B cell (primary cell): Measurements from ENCODE around the gene PLXDC1. TPM values are rescaled to one million over a fixed set of nuclear protein-coding genes. Genes with fewer than 3 reads are reported as not detected.

Experiments used
- ATAC-seq: fragments of 200-7000 bp; cut with Tn5 transposase; one replicate; pipeline ENCODE4 v1.10.0; 2021; ENCODE audit warnings: low read depth, mild to moderate bottlenecking, moderate number of reproducible peaks, moderate library complexity
- CTCF ChIA-PET: fragments of 350-600 bp; sonication (Branson Sonifier 250); formaldehyde crosslinking; loops from one replicate; lab custom pipeline; 2021; ENCODE audit warnings: antibody characterized with exemption, inconsistent platforms; lab: Charles Lee
- POLR2A ChIA-PET: fragments of 350-600 bp; sonication (Branson Sonifier 250); formaldehyde crosslinking; loops from one replicate; lab custom pipeline; 2021; ENCODE audit warnings: antibody characterized with exemption; lab: Charles Lee
- DNase-seq: peaks from one replicate; pipeline ENCODE4 v3.0.0; 2013
- H2AFZ ChIP-seq: 2 replicates; pipeline ENCODE4 v1.6.1; 2012; ENCODE audit warnings: mild to moderate bottlenecking, low read depth, low read length; ENCODE audit not compliant: insufficient read depth, poor library complexity, severe bottlenecking
- H3K27ac ChIP-seq, 2 donors: 1 replicate in 1 of 2; 2 replicates in 1 of 2; pipeline ENCODE4 v1.5.1; 2012 to 2013; ENCODE audit warnings: low read length in 2 of 2, mild to moderate bottlenecking in 2 of 2, moderate library complexity in 1 of 2
- H3K27me3 ChIP-seq, 4 experiments: fragments of 200-600 bp in 1 of 4; sonication (generic) in 1 of 4; replicated peaks in 1 of 4; 1 replicate in 2 of 4; 2 replicates in 2 of 4; pipeline versions ENCODE4 v1.6.1 to v1.7.0; 2013 to 2016; ENCODE audit warnings: low read length in 3 of 4, mild to moderate bottlenecking in 2 of 4, mixed read lengths in 1 of 4, moderate library complexity in 1 of 4; ENCODE audit not compliant: insufficient read depth in 4 of 4, control insufficient read depth in 3 of 4; ENCODE audit errors: control extremely low read depth in 1 of 4
- H3K36me3 ChIP-seq, 2 experiments: replicated peaks in 1 of 2; 1 replicate in 1 of 2; 2 replicates in 1 of 2; pipeline versions ENCODE4 v1.6.1 to v1.7.1; 2013; ENCODE audit warnings: low read length in 1 of 2; ENCODE audit not compliant: insufficient read depth in 2 of 2, control insufficient read depth in 1 of 2; ENCODE audit errors: control extremely low read depth in 1 of 2, extremely low read depth in 1 of 2
- H3K4me1 ChIP-seq, 2 donors: fragments of 200-600 bp in 1 of 2; sonication (generic) in 1 of 2; 1 replicate in 1 of 2; 2 replicates in 1 of 2; pipeline versions ENCODE4 v1.5.1 to v1.6.1; 2013 to 2017; ENCODE audit warnings: low read length in 2 of 2; ENCODE audit not compliant: control insufficient read depth in 2 of 2, insufficient read depth in 2 of 2
- H3K4me2 ChIP-seq: replicated peaks from 2 replicates; pipeline ENCODE3; 2012; ENCODE audit warnings: mild to moderate bottlenecking, low read depth, low read length; ENCODE audit not compliant: poor library complexity, severe bottlenecking
- H3K4me3 ChIP-seq, 5 experiments: fragments of 200-600 bp in 1 of 5; sonication (generic) in 1 of 5; 1 replicate in 3 of 5; 2 replicates in 2 of 5; pipeline versions ENCODE4 v1.5.1 to v1.7.0; 2011 to 2016; ENCODE audit warnings: low read length in 4 of 5, mild to moderate bottlenecking in 4 of 5, low read depth in 2 of 5, control low read depth in 1 of 5, moderate library complexity in 1 of 5; ENCODE audit not compliant: insufficient read depth in 1 of 5; ENCODE audit errors: control extremely low read depth in 1 of 5, extremely low read depth in 1 of 5
- H3K79me2 ChIP-seq: fragments of 200-600 bp; sonication (generic); one replicate; pipeline ENCODE4 v1.6.0; 2016; ENCODE audit warnings: low read length; ENCODE audit not compliant: control insufficient read depth, insufficient read depth
- H3K9ac ChIP-seq: fragments of 200-600 bp; sonication (generic); 2 replicates; pipeline ENCODE4 v1.6.1; 2017; ENCODE audit warnings: mild to moderate bottlenecking, low read length, moderate library complexity
- H3K9me3 ChIP-seq, 3 donors: one replicate each; pipeline versions ENCODE4 v1.6.1 to v1.7.1; 2013; ENCODE audit warnings: low read length in 2 of 3; ENCODE audit not compliant: control insufficient read depth in 2 of 3, insufficient read depth in 1 of 3; ENCODE audit errors: control extremely low read depth in 1 of 3
- H4K20me1 ChIP-seq: 2 replicates; pipeline ENCODE4 v1.6.0; 2012; ENCODE audit warnings: mild to moderate bottlenecking, low read length; ENCODE audit not compliant: insufficient read depth, control insufficient read depth, poor library complexity, severe bottlenecking
- H3K27ac Mint-ChIP-seq: one replicate; pipeline ENCODE4 v1.8.0; 2021; ENCODE audit warnings: mixed read lengths
- H3K27me3 Mint-ChIP-seq: one replicate; pipeline ENCODE4 v1.8.0; 2021; ENCODE audit warnings: mixed read lengths
- H3K4me1 Mint-ChIP-seq: one replicate; pipeline ENCODE4 v1.8.0; 2021; ENCODE audit warnings: mixed read lengths
- H3K4me3 Mint-ChIP-seq: one replicate; pipeline ENCODE4 v1.8.0; 2021; ENCODE audit warnings: mixed read lengths
- H3K9me3 Mint-ChIP-seq: one replicate; pipeline ENCODE4 v1.8.0; 2022; ENCODE audit warnings: mixed read lengths; ENCODE audit not compliant: insufficient read depth
- EZH2 ChIP-seq: IDR thresholded peaks from 2 replicates; pipeline ENCODE4 v1.6.1; 2012; ENCODE audit warnings: borderline replicate concordance, low read depth, mild to moderate bottlenecking, moderate library complexity, low read length; ENCODE audit not compliant: insufficient read depth, poor library complexity, severe bottlenecking
- WGBS: methylation state at CpG from one replicate; pipeline ENCODE4 v1.1.5; 2013; ENCODE audit warnings: missing lambda C conversion rate; ENCODE audit not compliant: insufficient coverage; 5-methylcytosine and 5-hydroxymethylcytosine counted together
- intact Hi-C: fragments of 100-400 bp; cut with micrococcal nuclease; formaldehyde crosslinking; loops from one replicate; pipeline ENCODE4 v1.10.0; 2022
- polyA plus RNA-seq: library from polyadenylated mRNA; depleted of rRNA; stranded (reverse); fragments of >200 nt; gene quantifications from 2 replicates; pipeline ENCODE4 v1.2.3, GENCODE V29; 2012
- total RNA-seq, 2 donors: library from RNA; stranded (reverse); fragments of 120-200 nt in 1 of 2; gene quantifications; 1 replicate in 1 of 2; 2 replicates in 1 of 2; pipeline versions ENCODE4 v1.2.3 to v1.2.4, GENCODE V29; 2013 to 2022
- TF ChIP-seq, protein P1 (sequence below): fragments of 200-600 bp; IDR thresholded peaks from one replicate; pipeline ENCODE4 v1.8.0; 2022; ENCODE audit warnings: antibody characterized with exemption, mild to moderate bottlenecking

PLXDC1 gene
- total and polyA plus RNA-seq, 2 donors (not counting 1 experiment from before 2014, with no cell fraction given), result 0.69 TPM; not detected in 1

DNA sequence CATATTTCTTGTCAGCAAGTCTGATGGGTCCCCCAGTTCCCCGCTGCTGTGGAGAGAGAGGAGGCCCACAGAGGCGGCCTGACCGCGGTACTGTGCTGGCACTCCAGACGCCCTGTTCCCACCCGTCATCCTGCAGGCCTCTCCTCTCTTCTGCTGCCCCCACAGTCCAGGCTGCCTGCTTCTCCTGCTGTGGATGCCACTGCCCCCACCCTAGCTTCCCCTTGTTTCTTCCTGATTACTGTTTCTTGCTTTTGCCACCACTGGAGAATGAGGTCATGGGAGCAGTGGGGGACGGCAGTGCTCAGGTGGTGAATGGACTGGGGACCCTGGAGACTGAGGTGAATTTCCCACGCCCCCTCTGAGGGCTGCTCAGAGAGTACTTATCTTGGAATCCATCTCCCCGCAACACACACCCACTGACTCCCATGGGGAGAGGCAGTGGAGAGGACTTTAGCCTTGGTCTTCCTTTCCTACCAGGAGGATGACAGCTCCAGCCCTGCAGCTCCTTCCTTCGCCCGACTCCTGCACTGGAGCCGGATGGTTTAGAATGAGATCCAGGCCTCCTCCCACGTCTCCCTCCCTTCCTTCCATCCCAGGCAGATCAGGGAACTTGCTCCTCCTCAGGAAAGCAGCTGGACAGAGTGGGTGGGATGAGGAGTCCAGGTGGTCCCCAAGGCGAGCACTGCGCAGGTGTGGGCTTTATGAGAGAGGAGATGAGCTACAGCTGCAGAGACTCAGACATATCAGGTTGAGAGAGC is 60.4 kb downstream of the PLXDC1 start:
- no peaks in the 10 kb centered on the region for H3K9me3 ChIP-seq
- no peak overlapping the region for H3K9ac ChIP-seq
- no peak overlapping the region for H3K27ac ChIP-seq
- H3K27me3 Mint-ChIP-seq, result no peaks in the 10 kb centered on the region
- POLR2A ChIA-PET, result no interaction called here
- peak overlapping the region; percentile 24 for H3K4me3 Mint-ChIP-seq
- no peaks in the 10 kb centered on the region for H3K36me3 ChIP-seq
- H3K27ac Mint-ChIP-seq, result no peak overlapping the region
- 97% methylated on average over 6 of the region's 15 CpGs for WGBS
- peaks cover 13 to 16% of the 10 kb centered on the region in 2 donors for H3K4me1 ChIP-seq
- no peaks in the 10 kb centered on the region for H3K9me3 Mint-ChIP-seq
- H4K20me1 ChIP-seq, result no peaks in the 10 kb centered on the region
- ATAC-seq (no peak), DNase-seq (no peak)
- no peak overlapping the region for H3K4me3 ChIP-seq
- peaks cover 33% of the 10 kb centered on the region for H3K4me1 Mint-ChIP-seq
- no peak for TF ChIP-seq EZH2
- TF ChIP-seq, protein P1, sequence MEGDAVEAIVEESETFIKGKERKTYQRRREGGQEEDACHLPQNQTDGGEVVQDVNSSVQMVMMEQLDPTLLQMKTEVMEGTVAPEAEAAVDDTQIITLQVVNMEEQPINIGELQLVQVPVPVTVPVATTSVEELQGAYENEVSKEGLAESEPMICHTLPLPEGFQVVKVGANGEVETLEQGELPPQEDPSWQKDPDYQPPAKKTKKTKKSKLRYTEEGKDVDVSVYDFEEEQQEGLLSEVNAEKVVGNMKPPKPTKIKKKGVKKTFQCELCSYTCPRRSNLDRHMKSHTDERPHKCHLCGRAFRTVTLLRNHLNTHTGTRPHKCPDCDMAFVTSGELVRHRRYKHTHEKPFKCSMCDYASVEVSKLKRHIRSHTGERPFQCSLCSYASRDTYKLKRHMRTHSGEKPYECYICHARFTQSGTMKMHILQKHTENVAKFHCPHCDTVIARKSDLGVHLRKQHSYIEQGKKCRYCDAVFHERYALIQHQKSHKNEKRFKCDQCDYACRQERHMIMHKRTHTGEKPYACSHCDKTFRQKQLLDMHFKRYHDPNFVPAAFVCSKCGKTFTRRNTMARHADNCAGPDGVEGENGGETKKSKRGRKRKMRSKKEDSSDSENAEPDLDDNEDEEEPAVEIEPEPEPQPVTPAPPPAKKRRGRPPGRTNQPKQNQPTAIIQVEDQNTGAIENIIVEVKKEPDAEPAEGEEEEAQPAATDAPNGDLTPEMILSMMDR, result no peak
- H3K27me3 ChIP-seq, result peaks cover 0 to 6% (median 0%) of the 10 kb centered on the region in 4 experiments
- H3K4me2 ChIP-seq, result no peak overlapping the region
- no peak overlapping the region for H2AFZ ChIP-seq
- CTCF ChIA-PET, result no interaction called here
- H3K79me2 ChIP-seq, result no peaks in the 10 kb centered on the region
- intact Hi-C loops, result no loop called here

DNA sequence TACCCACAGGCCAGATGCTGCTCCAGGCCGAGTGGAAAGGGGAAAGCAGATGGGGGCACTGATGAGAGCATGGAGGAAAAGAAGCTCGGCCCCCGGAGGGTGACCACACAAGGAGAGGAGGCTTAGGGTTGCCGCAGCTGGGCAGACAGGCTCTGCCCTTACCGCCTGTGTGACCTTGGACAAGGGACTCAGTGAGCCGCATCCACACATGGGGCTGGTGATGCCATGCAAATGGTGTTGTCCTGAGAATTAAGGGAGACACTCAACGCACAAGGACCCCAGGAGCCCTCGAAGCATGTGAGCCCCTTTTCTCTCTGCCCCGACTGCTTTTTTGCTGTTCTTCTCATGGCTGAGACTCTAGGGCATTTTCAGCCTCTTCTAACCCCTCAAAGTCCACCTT is 61.0 kb downstream of the PLXDC1 start:
- Histone ChIP-seq H3K9me3 (no peaks in the 10 kb centered on the region), H3K4me1 (peaks cover 11 to 13% of the 10 kb centered on the region in 2 donors), H2AFZ (no peak overlapping the region), H4K20me1 (no peaks in the 10 kb centered on the region), H3K27me3 (peaks cover 0 to 6% (median 0%) of the 10 kb centered on the region in 4 experiments), H3K36me3 (no peaks in the 10 kb centered on the region), H3K27ac (no peak overlapping the region), H3K9ac (no peak overlapping the region), H3K4me2 (no peak overlapping the region), H3K4me3 (no peak overlapping the region), H3K79me2 (no peaks in the 10 kb centered on the region)
- no peak overlapping the region for H3K4me3 Mint-ChIP-seq
- no peak for DNase-seq
- ChIA-PET CTCF (no interaction called here), POLR2A (no interaction called here)
- no peak overlapping the region for H3K27ac Mint-ChIP-seq
- ATAC-seq, result no peak
- WGBS, result 94% methylated on average over 9 of the region's 9 CpGs
- H3K4me1 Mint-ChIP-seq, result peaks cover 29% of the 10 kb centered on the region
- no peaks in the 10 kb centered on the region for H3K9me3 Mint-ChIP-seq
- no peaks in the 10 kb centered on the region for H3K27me3 Mint-ChIP-seq
- intact Hi-C loops, result no loop called here
- TF ChIP-seq EZH2, result no peak
- TF ChIP-seq, protein P1, result no peak
